Right atrium auricular region (tissue), 2 donors: ENCODE data around the gene HPCAL4. TPM values are rescaled to one million over a fixed set of nuclear protein-coding genes. Genes with fewer than 3 reads are reported as not detected.

ENCODE experiments used
- DNase-seq: peaks from one replicate; pipeline ENCODE4 v3.0.0-alpha.2; 2019; ENCODE audit warnings: low spot score
- H3K27ac ChIP-seq, 2 donors: fragments of 200-600 bp; sonication (generic); 1 replicate in 1 of 2; 2 replicates in 1 of 2; pipeline ENCODE4 v1.5.1; 2016 to 2019
- H3K27me3 ChIP-seq, 2 donors: fragments of 200-600 bp; sonication (generic); one replicate each; pipeline versions ENCODE4 v1.5.1 to v1.6.0; 2017 to 2019
- H3K36me3 ChIP-seq: fragments of 200-600 bp; sonication (generic); one replicate; pipeline ENCODE4 v1.5.1; 2016
- H3K4me1 ChIP-seq, 2 donors: fragments of 200-600 bp; sonication (generic); one replicate each; pipeline versions ENCODE4 v1.5.1 to v1.6.0; 2017 to 2019
- H3K4me3 ChIP-seq, 2 donors: fragments of 200-600 bp; sonication (generic); 1 replicate in 1 of 2; 2 replicates in 1 of 2; pipeline ENCODE4 v1.5.1; 2017 to 2019; ENCODE audit warnings: mild to moderate bottlenecking in 1 of 2, moderate library complexity in 1 of 2
- H3K9me3 ChIP-seq, 2 donors: fragments of 200-600 bp; sonication (generic); one replicate each; pipeline ENCODE4 v1.5.1; 2019
- total RNA-seq, 2 donors: library from RNA; depleted of rRNA; stranded (reverse); fragments of >200 nt; gene quantifications; one replicate each; pipeline ENCODE4 v1.1.0, GENCODE V29; 2016
- TF ChIP-seq, protein P1 (sequence below), 2 donors: fragments of 200-600 bp; sonication (generic); IDR thresholded peaks; one replicate each; pipeline ENCODE4 v1.5.1; 2019; ENCODE audit warnings: antibody characterized with exemption in 2 of 2

The HPCAL4 gene
- total RNA-seq, 2 donors from 2014 or later, result 1.3 to 2.8 TPM

- Histone ChIP-seq H3K36me3 (no peaks in the 10 kb centered on the region), H3K27me3 (no peaks in the 10 kb centered on the region), H3K4me1 (peaks cover 0 to 23% of the 10 kb centered on the region in 2 donors), H3K27ac (no peak overlapping the region), H3K4me3 (no peak overlapping the region), H3K9me3 (no peaks in the 10 kb centered on the region)
- DNase-seq, result no peak
- TF ChIP-seq, protein P1, sequence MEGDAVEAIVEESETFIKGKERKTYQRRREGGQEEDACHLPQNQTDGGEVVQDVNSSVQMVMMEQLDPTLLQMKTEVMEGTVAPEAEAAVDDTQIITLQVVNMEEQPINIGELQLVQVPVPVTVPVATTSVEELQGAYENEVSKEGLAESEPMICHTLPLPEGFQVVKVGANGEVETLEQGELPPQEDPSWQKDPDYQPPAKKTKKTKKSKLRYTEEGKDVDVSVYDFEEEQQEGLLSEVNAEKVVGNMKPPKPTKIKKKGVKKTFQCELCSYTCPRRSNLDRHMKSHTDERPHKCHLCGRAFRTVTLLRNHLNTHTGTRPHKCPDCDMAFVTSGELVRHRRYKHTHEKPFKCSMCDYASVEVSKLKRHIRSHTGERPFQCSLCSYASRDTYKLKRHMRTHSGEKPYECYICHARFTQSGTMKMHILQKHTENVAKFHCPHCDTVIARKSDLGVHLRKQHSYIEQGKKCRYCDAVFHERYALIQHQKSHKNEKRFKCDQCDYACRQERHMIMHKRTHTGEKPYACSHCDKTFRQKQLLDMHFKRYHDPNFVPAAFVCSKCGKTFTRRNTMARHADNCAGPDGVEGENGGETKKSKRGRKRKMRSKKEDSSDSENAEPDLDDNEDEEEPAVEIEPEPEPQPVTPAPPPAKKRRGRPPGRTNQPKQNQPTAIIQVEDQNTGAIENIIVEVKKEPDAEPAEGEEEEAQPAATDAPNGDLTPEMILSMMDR (IDR thresholded peaks at IDR 0.05), result no peak
These were observed 31.7 kb downstream of the HPCAL4 start for GRCh38 chr1:39659538-39659937.

DNA sequence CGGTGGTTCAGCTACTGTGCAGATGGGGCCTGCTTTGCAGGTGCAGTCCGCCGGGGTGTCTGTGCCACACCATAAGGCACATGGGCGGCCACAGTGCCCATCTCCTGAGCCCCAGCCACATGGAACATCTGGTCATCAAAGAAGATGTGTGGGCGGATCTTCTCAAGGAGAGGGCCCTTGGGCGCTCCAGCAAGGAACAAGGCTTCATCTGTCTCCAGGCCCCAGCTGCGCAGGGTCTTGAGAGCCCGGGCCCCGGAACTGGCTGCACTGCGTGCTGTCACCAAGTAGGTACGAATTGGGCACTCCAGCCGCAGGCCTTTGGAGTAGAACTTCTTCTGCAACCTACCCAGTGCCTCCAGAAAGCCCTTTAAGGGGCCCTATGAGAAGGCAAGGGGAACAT lies 32.1 kb downstream of the HPCAL4 start:
- Histone ChIP-seq H3K4me1 (peaks cover 0 to 27% of the 10 kb centered on the region in 2 donors), H3K27ac (no peak overlapping the region), H3K36me3 (no peaks in the 10 kb centered on the region), H3K4me3 (no peak overlapping the region), H3K9me3 (no peaks in the 10 kb centered on the region), H3K27me3 (no peaks in the 10 kb centered on the region)
- no peak for DNase-seq
- TF ChIP-seq, protein P1 (IDR thresholded peaks at IDR 0.05), result no peak

- H3K9me3 ChIP-seq, result no peaks in the 10 kb centered on the region
- H3K4me1 ChIP-seq, result peaks cover 0 to 38% of the 10 kb centered on the region in 2 donors
- no peak overlapping the region for H3K27ac ChIP-seq
- no peaks in the 10 kb centered on the region for H3K36me3 ChIP-seq
- no peak for DNase-seq
- no peaks in the 10 kb centered on the region for H3K27me3 ChIP-seq
- TF ChIP-seq, protein P1 (IDR thresholded peaks at IDR 0.05), result peak; percentile 83 to 84
- no peak overlapping the region for H3K4me3 ChIP-seq
These were observed 33.2 kb downstream of the HPCAL4 start for GRCh38 chr1:39657923-39658485.

- Histone ChIP-seq H3K36me3 (no peaks in the 10 kb centered on the region), H3K9me3 (no peaks in the 10 kb centered on the region), H3K4me1 (peaks cover 0 to 44% of the 10 kb centered on the region in 2 donors), H3K4me3 (no peak overlapping the region), H3K27ac (no peak overlapping the region), H3K27me3 (no peaks in the 10 kb centered on the region)
- TF ChIP-seq, protein P1 (IDR thresholded peaks at IDR 0.05), result no peak
- DNase-seq, result no peak
These were observed 33.8 kb downstream of the HPCAL4 start for GRCh38 chr1:39657402-39657801.

- DNase-seq, result no peak
These were observed 34.8 kb downstream of the HPCAL4 start for GRCh38 chr1:39656391-39656790.

More at GRCh38 chr1:39656391-39656790, 34.8 kb downstream of the HPCAL4 start:
- no peaks in the 10 kb centered on the region for H3K36me3 ChIP-seq
- no peaks in the 10 kb centered on the region for H3K9me3 ChIP-seq
- H3K4me3 ChIP-seq, result no peak overlapping the region
- no peak overlapping the region for H3K27ac ChIP-seq
- H3K4me1 ChIP-seq, result peaks cover 0 to 47% of the 10 kb centered on the region in 2 donors
- no peaks in the 10 kb centered on the region for H3K27me3 ChIP-seq
- TF ChIP-seq, protein P1 (IDR thresholded peaks at IDR 0.05), result no peak
